ENCODE results near the gene TMEM158.

DNA sequence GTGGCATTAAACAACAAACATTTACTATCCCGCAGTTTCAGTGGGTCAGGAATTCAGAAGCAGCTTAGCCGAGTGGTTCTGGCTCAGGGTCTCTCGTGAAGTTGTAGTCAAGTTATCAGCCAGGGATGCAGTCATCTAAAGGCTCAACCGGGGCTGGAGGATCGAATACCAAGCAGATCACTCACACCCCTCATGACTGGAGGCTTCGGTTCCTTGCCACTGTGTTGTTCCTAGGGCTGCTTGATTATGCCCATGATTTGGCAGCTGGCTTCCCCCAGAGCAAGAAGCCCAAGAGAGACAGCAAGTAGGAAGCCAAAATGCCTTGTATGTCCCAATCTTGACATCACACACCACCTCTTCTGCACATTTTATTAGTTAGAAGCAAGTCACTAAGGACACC lies 46.0 kb downstream of the TMEM158 start:
- no peak for TF ChIP-seq EZH2phosphoT487 (conservative IDR thresholded peaks at IDR 0.05; ENCODE audit: low read length)
- TF ChIP-seq, protein P1, sequence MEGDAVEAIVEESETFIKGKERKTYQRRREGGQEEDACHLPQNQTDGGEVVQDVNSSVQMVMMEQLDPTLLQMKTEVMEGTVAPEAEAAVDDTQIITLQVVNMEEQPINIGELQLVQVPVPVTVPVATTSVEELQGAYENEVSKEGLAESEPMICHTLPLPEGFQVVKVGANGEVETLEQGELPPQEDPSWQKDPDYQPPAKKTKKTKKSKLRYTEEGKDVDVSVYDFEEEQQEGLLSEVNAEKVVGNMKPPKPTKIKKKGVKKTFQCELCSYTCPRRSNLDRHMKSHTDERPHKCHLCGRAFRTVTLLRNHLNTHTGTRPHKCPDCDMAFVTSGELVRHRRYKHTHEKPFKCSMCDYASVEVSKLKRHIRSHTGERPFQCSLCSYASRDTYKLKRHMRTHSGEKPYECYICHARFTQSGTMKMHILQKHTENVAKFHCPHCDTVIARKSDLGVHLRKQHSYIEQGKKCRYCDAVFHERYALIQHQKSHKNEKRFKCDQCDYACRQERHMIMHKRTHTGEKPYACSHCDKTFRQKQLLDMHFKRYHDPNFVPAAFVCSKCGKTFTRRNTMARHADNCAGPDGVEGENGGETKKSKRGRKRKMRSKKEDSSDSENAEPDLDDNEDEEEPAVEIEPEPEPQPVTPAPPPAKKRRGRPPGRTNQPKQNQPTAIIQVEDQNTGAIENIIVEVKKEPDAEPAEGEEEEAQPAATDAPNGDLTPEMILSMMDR (IDR thresholded peaks at IDR 0.05; ENCODE audit: insufficient read depth, low read length, poor library complexity, severe bottlenecking): no peak

Data from SU-DHL-6 (cell line).